Loucy (cell line): Measurements from ENCODE around the gene GALNT5.

Source experiments
- CTCF ChIP-seq: fragments of 200-600 bp; sonication (generic); conservative IDR thresholded peaks from 2 replicates; pipeline ENCODE4 v1.5.1; 2014; ENCODE audit warnings: mild to moderate bottlenecking, antibody characterized with exemption, low read length
- EZH2phosphoT487 ChIP-seq: fragments of 200-600 bp; IDR thresholded peaks from 2 replicates; pipeline ENCODE4 v1.6.1; 2018; ENCODE audit warnings: antibody characterized with exemption, mild to moderate bottlenecking, moderate library complexity, borderline replicate concordance

GRCh38 chr2:157302492-157303099 lies 45.1 kb downstream of the GALNT5 start:
- peak; percentile 85 for TF ChIP-seq CTCF
- TF ChIP-seq EZH2phosphoT487 = no peak
